ENCODE data around the gene ILF2. TPM values are rescaled to one million over a fixed set of nuclear protein-coding genes. Genes with fewer than 3 reads are reported as not detected.
"Not testable (repeated sequence)": the region's sequence is repeated elsewhere in the genome, so short reads cannot be mapped to it uniquely, and the experiment has no call there.

Gene ILF2
- total RNA-seq, 2 donors from 2014 or later: 136 to 142 TPM

- DNase-seq: peak in 2 of 3 donors; percentile 29 to 34
- H3K36me3 Mint-ChIP-seq (ENCODE audit: low read depth); H3K4me3 Mint-ChIP-seq; H3K27ac Mint-ChIP-seq; H3K9me3 ChIP-seq (ENCODE audit: control insufficient read depth, low read length, poor library complexity, severe bottlenecking); H3K4me1 Mint-ChIP-seq; H3K27me3 Mint-ChIP-seq: not testable (repeated sequence)
- peak; percentile 44 for ATAC-seq
Measured at GRCh38 chr1:153671628-153672353, 998 bp upstream of the ILF2 start.

- no peaks in the 10 kb centered on the region for H3K9me3 ChIP-seq (ENCODE audit: control insufficient read depth, low read length, poor library complexity, severe bottlenecking)
- Mint-ChIP-seq H3K27me3 (no peaks in the 10 kb centered on the region), H3K36me3 (ENCODE audit: low read depth) (peaks cover 5% of the 10 kb centered on the region), H3K4me3 (no peak overlapping the region), H3K4me1 (peaks cover 4% of the 10 kb centered on the region), H3K27ac (no peak overlapping the region)
- peak; percentile 9 to 13 (median 10) for DNase-seq
- ATAC-seq: no peak
Measured at GRCh38 chr1:153670257-153670858, 435 bp downstream of the ILF2 start.

DNA sequence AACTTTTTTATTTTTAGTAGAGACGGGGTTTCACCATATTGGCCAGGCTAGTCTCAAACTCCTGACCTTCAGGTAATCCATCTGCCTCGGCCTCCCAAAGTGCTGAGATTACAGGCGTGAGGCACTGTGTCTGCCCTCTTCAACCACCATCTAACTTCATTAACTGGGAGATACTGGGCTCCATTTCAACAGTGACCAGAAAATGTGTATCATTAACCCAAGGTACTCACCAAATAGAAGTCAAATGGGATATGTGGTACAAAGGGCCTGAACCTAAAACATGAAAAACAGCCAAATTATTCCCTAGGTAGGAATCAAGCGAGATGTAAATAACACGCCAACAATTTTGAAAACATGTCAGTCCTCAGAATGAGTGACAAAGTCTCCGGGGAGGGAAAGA lies 1.2 kb downstream of the ILF2 start:
- no peak overlapping the region for H3K27ac Mint-ChIP-seq
- no peaks in the 10 kb centered on the region for H3K27me3 Mint-ChIP-seq
- ATAC-seq: no peak
- H3K36me3 Mint-ChIP-seq (ENCODE audit: low read depth): peaks cover 8% of the 10 kb centered on the region
- no peak overlapping the region for H3K4me3 Mint-ChIP-seq
- H3K9me3 ChIP-seq (ENCODE audit: control insufficient read depth, low read length, poor library complexity, severe bottlenecking): no peaks in the 10 kb centered on the region
- peaks cover 4% of the 10 kb centered on the region for H3K4me1 Mint-ChIP-seq
- DNase-seq: no peak

DNA sequence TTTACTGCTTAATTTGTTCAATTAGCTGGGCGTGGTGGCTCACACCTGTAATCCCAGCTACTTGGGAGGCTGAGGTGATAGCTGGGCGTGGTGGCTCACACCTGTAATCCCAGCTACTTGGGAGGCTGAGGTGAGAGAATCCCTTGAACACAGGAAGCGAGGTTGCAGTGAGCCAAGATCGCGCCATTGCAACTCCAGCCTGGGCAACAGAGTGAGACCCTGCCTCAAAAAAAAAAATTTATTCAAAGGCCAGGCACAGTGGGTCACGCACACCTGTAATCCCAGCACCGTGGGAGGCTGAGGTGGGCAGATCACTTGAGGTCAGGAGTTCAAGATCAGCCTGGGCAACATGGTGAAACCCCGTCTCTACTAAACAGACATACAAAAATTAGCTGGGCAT lies 2.1 kb downstream of the ILF2 start:
- not testable (repeated sequence) for H3K36me3 Mint-ChIP-seq (ENCODE audit: low read depth); H3K27ac Mint-ChIP-seq; DNase-seq; H3K27me3 Mint-ChIP-seq; H3K9me3 ChIP-seq (ENCODE audit: control insufficient read depth, low read length, poor library complexity, severe bottlenecking); ATAC-seq; H3K4me1 Mint-ChIP-seq; H3K4me3 Mint-ChIP-seq

- peak overlapping the region; percentile 11 for H3K27ac Mint-ChIP-seq
- no peaks in the 10 kb centered on the region for H3K27me3 Mint-ChIP-seq
- peaks cover 8% of the 10 kb centered on the region for H3K36me3 Mint-ChIP-seq (ENCODE audit: low read depth)
- H3K4me1 Mint-ChIP-seq: peaks cover 4% of the 10 kb centered on the region
- DNase-seq: no peak
- no peaks in the 10 kb centered on the region for H3K9me3 ChIP-seq (ENCODE audit: control insufficient read depth, low read length, poor library complexity, severe bottlenecking)
- no peak overlapping the region for H3K4me3 Mint-ChIP-seq
- ATAC-seq: no peak
Measured at GRCh38 chr1:153667439-153667838, 3.4 kb downstream of the ILF2 start.

DNA sequence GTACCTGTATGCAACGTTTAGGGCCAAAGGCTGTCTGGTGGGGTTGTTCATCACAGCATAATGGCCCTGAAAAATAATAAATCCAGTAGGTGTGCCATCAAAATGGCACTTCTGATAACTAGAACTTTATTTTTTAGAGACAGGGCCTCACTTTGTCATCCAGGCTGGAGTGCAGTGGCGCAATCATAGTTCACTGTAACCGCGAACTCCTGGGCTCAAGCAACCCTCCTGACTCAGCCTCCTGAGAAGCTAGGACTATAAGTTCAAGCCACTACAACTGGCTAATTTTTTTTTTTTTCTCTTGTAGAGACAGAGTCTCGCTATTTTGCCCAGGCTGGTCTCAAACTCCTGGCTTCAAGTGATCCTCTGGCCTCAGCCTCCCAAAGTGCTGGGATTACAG lies 7.6 kb downstream of the ILF2 start:
- no peak for ATAC-seq
- Mint-ChIP-seq H3K4me3 (no peak overlapping the region), H3K4me1 (peaks cover 14% of the 10 kb centered on the region), H3K27ac (no peak overlapping the region), H3K27me3 (no peaks in the 10 kb centered on the region), H3K36me3 (ENCODE audit: low read depth) (peaks cover 8% of the 10 kb centered on the region)
- DNase-seq: no peak
- no peaks in the 10 kb centered on the region for H3K9me3 ChIP-seq (ENCODE audit: control insufficient read depth, low read length, poor library complexity, severe bottlenecking)

- no peak overlapping the region for H3K4me3 Mint-ChIP-seq
- H3K9me3 ChIP-seq (ENCODE audit: control insufficient read depth, low read length, poor library complexity, severe bottlenecking): no peaks in the 10 kb centered on the region
- peaks cover 13% of the 10 kb centered on the region for H3K4me1 Mint-ChIP-seq
- H3K27ac Mint-ChIP-seq: no peak overlapping the region
- ATAC-seq (no peak), DNase-seq (no peak)
- H3K27me3 Mint-ChIP-seq: no peaks in the 10 kb centered on the region
- peaks cover 7% of the 10 kb centered on the region for H3K36me3 Mint-ChIP-seq (ENCODE audit: low read depth)
Measured at GRCh38 chr1:153662269-153662668, 8.5 kb downstream of the ILF2 start.

GRCh38 chr1:153661111-153661708 lies 9.6 kb downstream of the ILF2 start:
- no peaks in the 10 kb centered on the region for H3K27me3 Mint-ChIP-seq
- H3K9me3 ChIP-seq (ENCODE audit: control insufficient read depth, low read length, poor library complexity, severe bottlenecking): no peaks in the 10 kb centered on the region
- DNase-seq (no peak), ATAC-seq (no peak)
- H3K36me3 Mint-ChIP-seq (ENCODE audit: low read depth): peaks cover 7% of the 10 kb centered on the region
- H3K4me1 Mint-ChIP-seq: peaks cover 13% of the 10 kb centered on the region
- H3K4me3 Mint-ChIP-seq: peak overlapping the region; percentile 9
- H3K27ac Mint-ChIP-seq: peak overlapping the region; percentile 81

DNA sequence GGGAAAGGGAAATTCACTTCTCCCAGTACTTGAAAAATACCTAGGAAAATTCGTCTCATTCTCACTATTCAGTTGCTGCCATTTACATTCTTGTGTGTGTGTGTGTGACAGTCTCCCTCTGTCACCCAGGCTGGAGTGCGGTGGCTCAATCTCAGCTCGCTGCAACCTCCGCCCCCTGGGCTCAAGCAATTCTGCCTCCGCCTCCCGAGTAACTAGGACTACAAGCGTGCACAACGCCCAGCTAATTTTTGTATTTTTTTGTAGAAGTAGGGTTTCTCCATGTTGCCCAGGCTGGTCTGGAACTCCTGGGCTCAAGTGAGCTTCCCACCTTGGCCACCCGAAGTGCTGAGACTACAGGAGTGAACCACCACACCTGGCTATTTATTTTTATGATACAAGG lies 11.1 kb downstream of the ILF2 start:
- DNase-seq: no peak
- Mint-ChIP-seq H3K4me1 (peaks cover 13% of the 10 kb centered on the region), H3K4me3 (peak overlapping the region; percentile 94), H3K27me3 (no peaks in the 10 kb centered on the region), H3K27ac (peak overlapping the region; percentile 84), H3K36me3 (ENCODE audit: low read depth) (peaks cover 2% of the 10 kb centered on the region)
- H3K9me3 ChIP-seq (ENCODE audit: control insufficient read depth, low read length, poor library complexity, severe bottlenecking): no peaks in the 10 kb centered on the region
- ATAC-seq: no peak

DNA sequence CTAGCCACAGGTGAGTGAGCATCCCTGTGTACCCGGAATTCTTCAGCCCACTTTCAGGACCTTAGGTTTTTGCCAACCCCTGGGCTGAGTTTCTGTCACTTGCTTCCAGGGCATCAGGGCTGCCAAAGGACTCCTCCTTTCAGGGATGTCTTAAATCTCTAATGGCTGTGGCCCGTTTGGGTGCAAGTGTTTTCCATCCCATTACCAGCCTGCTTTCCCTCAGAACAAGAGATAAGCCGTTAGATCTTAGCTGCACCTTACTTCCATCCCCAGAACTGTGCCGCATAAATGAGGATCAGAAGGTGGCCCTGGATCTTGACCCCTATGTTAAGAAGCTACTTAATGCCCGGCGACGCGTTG lies 11.6 kb downstream of the ILF2 start:
- H3K9me3 ChIP-seq (ENCODE audit: control insufficient read depth, low read length, poor library complexity, severe bottlenecking): no peaks in the 10 kb centered on the region
- Mint-ChIP-seq H3K27me3 (no peaks in the 10 kb centered on the region), H3K4me1 (peaks cover 13% of the 10 kb centered on the region), H3K27ac (peak overlapping the region; percentile 84), H3K36me3 (ENCODE audit: low read depth) (peaks cover 2% of the 10 kb centered on the region), H3K4me3 (peak overlapping the region; percentile 94)
- no peak for ATAC-seq
- DNase-seq: no peak

- H3K27me3 Mint-ChIP-seq: no peaks in the 10 kb centered on the region
- H3K36me3 Mint-ChIP-seq (ENCODE audit: low read depth): peaks cover 2% of the 10 kb centered on the region
- ATAC-seq (peak; percentile 97), DNase-seq (peak; percentile 80 to 81 (median 81))
- no peaks in the 10 kb centered on the region for H3K9me3 ChIP-seq (ENCODE audit: control insufficient read depth, low read length, poor library complexity, severe bottlenecking)
- peaks cover 15% of the 10 kb centered on the region for H3K4me1 Mint-ChIP-seq
- peak within 1 kb of the TSS; percentile 94 for H3K4me3 Mint-ChIP-seq
- H3K27ac Mint-ChIP-seq: peak within 1 kb of the TSS; percentile 84
Measured at GRCh38 chr1:153658400-153659174, 12.2 kb downstream of the ILF2 start, which contains the start of gene SNAPIN. Gene SNAPIN, plus strand, starts transcription at chr1:153658703. Its CDS starts 41 bp downstream, at chr1:153658744.

GRCh38 chr1:153655333-153655732 lies 15.5 kb downstream of the ILF2 start:
- Mint-ChIP-seq H3K27ac (no peak overlapping the region), H3K27me3 (no peaks in the 10 kb centered on the region), H3K36me3 (ENCODE audit: low read depth) (no peaks in the 10 kb centered on the region), H3K4me3 (no peak overlapping the region), H3K4me1 (peaks cover 13% of the 10 kb centered on the region)
- no peak for DNase-seq
- ATAC-seq: no peak
- no peaks in the 10 kb centered on the region for H3K9me3 ChIP-seq (ENCODE audit: control insufficient read depth, low read length, poor library complexity, severe bottlenecking)

GRCh38 chr1:153652805-153653500 lies 17.8 kb downstream of the ILF2 start:
- Mint-ChIP-seq H3K36me3 (ENCODE audit: low read depth) (no peaks in the 10 kb centered on the region), H3K27ac (no peak overlapping the region), H3K4me3 (no peak overlapping the region), H3K4me1 (peaks cover 16% of the 10 kb centered on the region), H3K27me3 (no peaks in the 10 kb centered on the region)
- ATAC-seq: no peak
- H3K9me3 ChIP-seq (ENCODE audit: control insufficient read depth, low read length, poor library complexity, severe bottlenecking): no peaks in the 10 kb centered on the region
- no peak for DNase-seq
